HG03039 (cell line): ENCODE results near the gene UCK1.

Experiments
- ATAC-seq: cut with Tn5 transposase; IDR thresholded peaks from one replicate; pipeline ENCODE4 v1.9.1; 2021; ENCODE audit warnings: mild to moderate bottlenecking, moderate library complexity; ENCODE audit not compliant: unreplicated experiment

UCK1 gene

DNA sequence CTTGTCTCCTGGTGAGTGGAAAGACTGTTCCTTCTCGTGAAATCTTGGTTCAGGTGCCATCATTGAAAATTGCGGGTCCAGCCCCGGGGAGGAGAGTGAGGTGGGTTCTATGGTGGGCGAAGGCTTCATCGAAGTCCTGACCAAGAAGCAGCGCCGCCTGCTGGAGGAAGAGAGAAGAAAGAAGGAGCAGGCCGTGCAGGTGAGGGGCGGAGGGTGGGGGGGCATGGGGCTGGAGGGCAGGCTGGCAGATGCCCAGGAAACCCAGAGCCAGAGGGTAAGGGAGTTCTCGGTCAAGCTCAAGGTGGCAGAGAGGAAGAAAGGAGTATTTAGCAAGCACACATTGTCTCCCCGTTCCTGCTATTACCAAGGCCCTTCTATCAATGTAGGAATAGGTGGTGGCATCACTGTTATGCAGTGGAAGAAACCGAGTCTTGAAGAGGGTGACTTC, 52.6 kb downstream of the UCK1 start:
- ATAC-seq: no peak

DNA sequence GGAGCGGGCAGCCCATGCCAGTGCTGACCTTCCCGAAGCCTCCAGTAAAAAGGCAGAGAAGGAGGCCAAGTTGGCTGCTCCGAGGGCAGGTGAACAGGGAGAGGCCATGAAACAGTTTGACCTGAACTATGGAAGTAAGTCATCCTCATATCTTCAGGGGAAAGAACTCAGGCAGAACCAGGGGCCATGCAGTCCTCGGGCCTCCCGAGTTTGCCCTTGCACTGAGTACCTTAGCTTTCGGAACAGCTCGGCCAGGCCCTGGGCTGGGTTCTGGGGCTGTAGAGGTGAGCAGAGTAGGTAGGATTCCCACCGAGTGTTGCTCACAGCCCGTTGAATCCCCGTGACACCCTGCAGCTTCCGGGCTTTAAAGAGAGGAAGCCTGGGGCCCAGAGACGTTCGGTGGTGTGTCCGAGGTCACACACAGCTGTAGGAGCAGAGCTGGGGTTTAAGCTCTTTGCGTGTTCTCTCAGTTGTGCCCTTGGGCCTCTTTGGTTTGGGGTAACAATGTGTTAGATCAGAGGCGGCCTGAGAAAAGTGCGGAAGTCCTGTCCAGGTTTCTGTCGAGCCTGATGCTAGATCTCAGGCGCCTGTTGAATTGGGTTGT, 53.1 kb downstream of the UCK1 start:
- ATAC-seq: no peak

- ATAC-seq: no peak
Measured at GRCh38 chr9:131477367-131477766, 53.7 kb downstream of the UCK1 start.

- no peak for ATAC-seq
Measured at GRCh38 chr9:131476777-131477345, 54.2 kb downstream of the UCK1 start.

DNA sequence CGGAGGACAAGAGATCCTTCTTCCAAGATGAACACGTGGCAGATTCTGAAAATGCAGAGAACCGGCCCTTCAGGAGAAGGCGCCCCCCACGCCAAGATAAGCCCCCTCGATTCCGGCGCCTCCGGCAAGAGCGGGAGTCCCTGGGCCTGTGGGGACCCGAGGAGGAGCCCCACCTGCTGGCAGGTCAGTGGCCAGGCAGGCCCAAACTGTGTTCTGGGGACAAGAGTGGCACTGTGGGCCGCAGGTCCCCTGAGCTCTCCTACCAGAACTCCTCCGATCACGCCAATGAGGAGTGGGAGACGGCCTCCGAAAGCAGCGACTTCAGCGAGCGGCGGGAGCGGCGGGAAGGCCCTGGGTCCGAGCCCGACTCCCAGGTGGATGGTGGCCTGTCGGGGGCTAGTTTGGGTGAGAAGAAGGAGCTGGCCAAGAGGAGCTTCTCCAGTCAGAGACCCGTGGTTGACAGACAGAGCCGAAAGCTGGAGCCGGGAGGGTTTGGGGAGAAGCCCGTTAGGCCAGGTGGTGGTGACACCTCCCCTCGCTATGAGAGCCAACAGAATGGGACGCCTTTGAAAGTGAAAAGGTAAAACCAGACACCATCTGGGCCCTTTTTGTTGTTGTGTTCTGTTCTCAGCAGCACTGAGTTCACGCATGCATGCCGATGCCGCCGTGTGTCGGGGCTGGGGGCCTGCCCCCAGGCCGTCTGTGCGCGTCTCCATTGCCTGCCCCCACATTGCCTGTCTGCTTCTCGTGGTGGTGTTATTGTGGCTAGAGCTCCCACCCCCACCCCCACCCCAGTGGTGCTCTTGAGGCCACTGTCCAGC, 54.9 kb downstream of the UCK1 start:
- no peak for ATAC-seq

DNA sequence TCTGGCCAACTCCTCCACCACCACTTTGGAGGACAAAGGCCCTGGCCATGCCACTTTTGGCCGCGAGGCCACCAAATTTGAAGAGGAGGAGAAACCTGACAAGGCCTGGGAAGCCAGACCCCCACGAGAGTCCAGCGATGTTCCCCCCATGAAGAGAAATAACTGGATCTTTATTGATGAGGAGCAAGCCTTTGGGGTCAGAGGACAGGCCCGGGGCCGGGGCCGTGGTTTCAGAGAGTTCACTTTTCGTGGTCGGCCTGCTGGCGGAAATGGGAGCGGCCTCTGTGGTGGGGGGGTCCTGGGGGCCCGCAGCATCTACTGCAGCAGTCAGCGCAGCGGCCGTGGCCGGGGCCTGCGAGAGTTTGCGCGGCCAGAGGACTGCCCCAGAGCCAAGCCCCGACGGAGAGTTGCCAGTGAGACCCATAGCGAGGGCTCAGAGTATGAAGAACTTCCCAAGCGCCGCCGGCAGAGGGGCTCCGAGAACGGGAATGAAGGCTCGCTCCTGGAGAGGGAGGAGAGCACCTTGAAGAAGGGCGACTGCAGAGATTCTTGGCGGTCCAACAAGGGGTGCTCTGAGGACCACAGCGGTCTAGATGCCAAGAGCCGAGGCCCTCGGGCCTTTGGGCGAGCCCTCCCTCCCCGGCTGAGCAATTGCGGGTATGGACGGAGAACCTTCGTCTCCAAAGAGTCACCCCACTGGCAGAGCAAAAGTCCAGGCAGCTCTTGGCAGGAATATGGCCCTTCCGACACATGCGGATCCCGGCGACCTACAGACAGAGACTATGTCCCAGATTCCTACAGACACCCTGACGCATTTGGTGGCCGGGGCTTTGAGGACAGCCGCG, 55.7 kb downstream of the UCK1 start:
- ATAC-seq: no peak

DNA sequence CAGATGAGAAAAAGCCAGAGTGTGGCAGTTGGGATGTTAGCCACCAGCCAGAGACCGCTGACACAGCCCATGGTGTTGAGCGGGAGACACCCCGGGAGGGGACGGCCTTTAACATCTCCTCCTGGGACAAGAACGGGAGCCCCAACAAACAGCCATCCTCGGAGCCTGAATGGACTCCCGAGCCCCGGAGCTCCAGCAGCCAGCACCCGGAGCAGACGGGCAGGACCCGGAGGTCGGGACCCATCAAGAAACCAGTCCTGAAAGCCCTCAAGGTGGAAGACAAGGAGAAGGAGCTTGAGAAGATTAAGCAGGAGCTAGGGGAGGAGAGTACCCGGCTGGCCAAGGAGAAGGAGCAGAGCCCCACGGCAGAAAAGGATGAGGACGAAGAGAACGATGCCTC, 56.4 kb downstream of the UCK1 start:
- no peak for ATAC-seq

- ATAC-seq: no peak
Measured at GRCh38 chr9:131473891-131474290, 57.2 kb downstream of the UCK1 start.
